Endothelial cell of umbilical vein (primary cell): ENCODE data around the gene UQCC2. TPM values are rescaled to one million over a fixed set of nuclear protein-coding genes. Genes with fewer than 3 reads are reported as not detected.

Experiments used
- BruUV-seq: library from RNA; stranded (reverse); fragments of 400-500 nt; replicated peaks from 2 replicates; lab custom pipeline; 2021; lab: Mats Ljungman, UMichigan
- CTCF ChIA-PET: fragments of 300-600, 350-600 bp; sonication (Branson Sonifier 250); formaldehyde crosslinking; loops from one replicate; lab custom pipeline; 2021; ENCODE audit warnings: antibody characterized with exemption, inconsistent platforms; lab: Charles Lee
- POLR2A ChIA-PET: fragments of 300-600, 350-600 bp; sonication (Branson Sonifier 250); formaldehyde crosslinking; loops from one replicate; lab custom pipeline; 2021; ENCODE audit warnings: antibody characterized with exemption, inconsistent platforms; lab: Charles Lee
- DNase-seq: peaks from one replicate; pipeline ENCODE4 v3.0.0-alpha.2; 2011; ENCODE audit warnings: low read depth, low spot score
- FAIRE-seq: peaks from 2 replicates; lab custom pipeline; 2011; peaks lifted over from hg19 to GRCh38; lab: Jason Lieb, UNC
- H2AFZ ChIP-seq: 2 replicates; pipeline ENCODE4 v1.6.0; 2012; ENCODE audit warnings: low read depth, low read length, control low read depth, inconsistent platforms
- H3K27ac ChIP-seq: 2 replicates; pipeline ENCODE4 v1.5.1; 2011; ENCODE audit warnings: low read depth, mild to moderate bottlenecking, control low read depth, low read length, moderate library complexity; ENCODE audit not compliant: insufficient read depth
- H3K27me3 ChIP-seq, 2 experiments: 2 replicates each; pipeline versions ENCODE4 v1.6.0 to v1.6.1; 2011; ENCODE audit warnings: low read length in 2 of 2, mixed read lengths in 1 of 2; ENCODE audit not compliant: control insufficient read depth in 2 of 2, insufficient read depth in 2 of 2
- H3K36me3 ChIP-seq, 2 experiments: 2 replicates in 1 of 2; 3 replicates in 1 of 2; pipeline ENCODE4 v1.5.1; 2011; ENCODE audit warnings: low read length in 2 of 2, mild to moderate bottlenecking in 1 of 2, moderate library complexity in 1 of 2; ENCODE audit not compliant: control insufficient read depth in 2 of 2, insufficient read depth in 2 of 2; ENCODE audit errors: extremely low read depth in 1 of 2
- H3K4me1 ChIP-seq: 3 replicates; pipeline ENCODE4 v1.5.1; 2011; ENCODE audit warnings: mild to moderate bottlenecking, low read length; ENCODE audit not compliant: control insufficient read depth, insufficient read depth; ENCODE audit errors: extremely low read depth
- H3K4me2 ChIP-seq: 2 replicates; pipeline ENCODE4 v1.6.1; 2011; ENCODE audit warnings: low read length, control low read depth, mixed read lengths; ENCODE audit not compliant: insufficient read depth
- H3K4me3 ChIP-seq, 3 experiments: fragments of 200-600 bp in 1 of 3; sonication (generic), shearing (Covaris generic) in 1 of 3; replicated peaks in 1 of 3; 2 replicates each; pipeline ENCODE4 v1.5.1; 2011 to 2016; ENCODE audit warnings: control low read depth in 3 of 3, low read length in 3 of 3, mild to moderate bottlenecking in 2 of 3, inconsistent platforms in 1 of 3, low read depth in 1 of 3, moderate library complexity in 1 of 3; ENCODE audit not compliant: insufficient read depth in 1 of 3
- H3K79me2 ChIP-seq: 2 replicates; pipeline ENCODE4 v1.6.0; 2012; ENCODE audit warnings: low read length, inconsistent platforms; ENCODE audit not compliant: control insufficient read depth, insufficient read depth
- H3K9ac ChIP-seq: replicated peaks from 2 replicates; pipeline ENCODE3; 2011; ENCODE audit warnings: low read length, control low read depth; ENCODE audit not compliant: insufficient read depth; ENCODE audit errors: extremely low read depth
- H3K9me1 ChIP-seq: replicated peaks from 3 replicates; pipeline ENCODE4 v1.6.0; 2011; ENCODE audit warnings: mild to moderate bottlenecking, low read length; ENCODE audit not compliant: control insufficient read depth, insufficient read depth; ENCODE audit errors: extremely low read depth
- H3K9me3 ChIP-seq: replicated peaks from 2 replicates; pipeline ENCODE4 v1.5.1; 2012; ENCODE audit warnings: low read length, inconsistent platforms; ENCODE audit not compliant: control insufficient read depth, insufficient read depth
- H4K20me1 ChIP-seq: replicated peaks from 2 replicates; pipeline ENCODE3; 2011; ENCODE audit warnings: mild to moderate bottlenecking, low read length; ENCODE audit not compliant: control insufficient read depth, insufficient read depth; ENCODE audit errors: extremely low read depth
- CTCF ChIP-seq, 2 donors: IDR thresholded peaks; 1 replicate in 1 of 2; 2 replicates in 1 of 2; pipeline ENCODE4 v1.5.1; 2011; ENCODE audit warnings: low read length in 2 of 2, mild to moderate bottlenecking in 2 of 2, moderate library complexity in 2 of 2, control low read depth in 1 of 2, inconsistent platforms in 1 of 2, low read depth in 1 of 2; ENCODE audit not compliant: insufficient read depth in 1 of 2; ENCODE audit errors: extremely low read depth in 1 of 2
- EZH2 ChIP-seq: IDR thresholded peaks from 2 replicates; pipeline ENCODE4 v1.6.1; 2012; ENCODE audit warnings: borderline replicate concordance, low read depth, mild to moderate bottlenecking, moderate library complexity, low read length, inconsistent platforms; ENCODE audit not compliant: severe bottlenecking
- FOS ChIP-seq: IDR thresholded peaks from 2 replicates; pipeline ENCODE4 v1.6.1; 2011; ENCODE audit warnings: mild to moderate bottlenecking, low read length, moderate library complexity, borderline replicate concordance; ENCODE audit not compliant: insufficient read depth
- GATA2 ChIP-seq: IDR thresholded peaks from 2 replicates; pipeline ENCODE4 v1.7.0; 2011; ENCODE audit warnings: low read depth, mild to moderate bottlenecking, moderate library complexity, mixed read lengths, low read length; ENCODE audit not compliant: insufficient read length, insufficient read depth
- JUN ChIP-seq: IDR thresholded peaks from 2 replicates; pipeline ENCODE4 v1.6.1; 2011; ENCODE audit warnings: borderline replicate concordance, low read depth; ENCODE audit not compliant: insufficient read length, insufficient read depth
- MAX ChIP-seq: IDR thresholded peaks from 2 replicates; pipeline ENCODE4 v1.6.1; 2011; ENCODE audit not compliant: insufficient read depth, insufficient read length
- MYC ChIP-seq: IDR thresholded peaks from one replicate; pipeline ENCODE4 v1.6.1; 2011; ENCODE audit warnings: mild to moderate bottlenecking, low read depth, low read length
- POLR2A ChIP-seq: IDR thresholded peaks from 2 replicates; pipeline ENCODE4 v1.6.1; 2012; ENCODE audit warnings: low read depth, mild to moderate bottlenecking, control low read depth, low read length
- POLR2AphosphoS5 ChIP-seq: IDR thresholded peaks from 2 replicates; pipeline ENCODE4 v1.6.1; 2012; ENCODE audit warnings: low read depth, mild to moderate bottlenecking, control low read depth, low read length, moderate library complexity; ENCODE audit not compliant: insufficient read depth
- dilution Hi-C: fragments of 300-500 bp; cut with MboI; formaldehyde crosslinking; loops from one replicate; pipeline ENCODE4 v1.15.0; 2019; ENCODE audit warnings: low sequenced_read_pairs; ENCODE audit not compliant: extremely low pct_ligation_motif_present
- intact Hi-C: fragments of 100-400 bp; cut with micrococcal nuclease; formaldehyde crosslinking; loops from one replicate; pipeline ENCODE4 v1.10.0; 2022
- polyA plus RNA-seq, 4 experiments: library from polyadenylated mRNA; depleted of rRNA in 3 of 4; stranded (reverse) in 3 of 4; unstranded in 1 of 4; fragments of >200 nt; gene quantifications; 2 replicates each; pipeline versions ENCODE4 v1.2.1 to v1.2.3, GENCODE V29; 2011 to 2012; ENCODE audit warnings: missing spikeins in 1 of 4
- total RNA-seq: library from RNA; stranded (reverse); gene quantifications from 2 replicates; pipeline ENCODE4 v1.2.3, GENCODE V29; 2021

UQCC2 gene
- total and polyA plus RNA-seq, 2 donors (not counting 3 experiments of a cell fraction or from before 2014, with no cell fraction given): 46.3 to 95.3 TPM

GRCh38 chr6:33683051-33683571, 28.4 kb downstream of the UQCC2 start:
- H3K27me3 ChIP-seq: no peaks in the 10 kb centered on the region
- FAIRE-seq (no peak), DNase-seq (no peak)
- intact Hi-C loops (no loop called here), dilution Hi-C loops (no loop called here)
- CTCF ChIA-PET: interaction anchor here (0.8 to 3.5 kb wide), 6 partner anchors 10 to 93 kb away, joined by 3 to 10 read pairs (median 5); no protein-coding TSS in a partner anchor
- H4K20me1 ChIP-seq: no peaks in the 10 kb centered on the region
- no peaks in the 10 kb centered on the region for H3K9me1 ChIP-seq
- no TSS peak for BruUV-seq
- no peaks in the 10 kb centered on the region for H3K79me2 ChIP-seq
- H3K9me3 ChIP-seq: no peaks in the 10 kb centered on the region
- no peak overlapping the region for H3K4me2 ChIP-seq
- H3K4me1 ChIP-seq: no peaks in the 10 kb centered on the region
- POLR2A ChIA-PET: no interaction called here
- no peak overlapping the region for H3K9ac ChIP-seq
- H2AFZ ChIP-seq: no peak overlapping the region
- H3K27ac ChIP-seq: no peak overlapping the region
- TF ChIP-seq FOS: no peak
- TF ChIP-seq EZH2: no peak
- no peak for TF ChIP-seq GATA2
- peaks cover 4 to 60% of the 10 kb centered on the region in 2 experiments for H3K36me3 ChIP-seq
- no peak overlapping the region for H3K4me3 ChIP-seq

GRCh38 chr6:33682341-33682740, 29.2 kb downstream of the UQCC2 start:
- no peaks in the 10 kb centered on the region for H4K20me1 ChIP-seq
- H3K27ac ChIP-seq: no peak overlapping the region
- H3K27me3 ChIP-seq: no peaks in the 10 kb centered on the region
- CTCF ChIA-PET: interaction anchor here (1.1 to 3.5 kb wide), 4 partner anchors 15 to 92 kb away, joined by 3 to 10 read pairs (median 7); no protein-coding TSS in a partner anchor
- H3K79me2 ChIP-seq: no peaks in the 10 kb centered on the region
- H3K9me1 ChIP-seq: no peaks in the 10 kb centered on the region
- H3K4me1 ChIP-seq: peaks cover 4% of the 10 kb centered on the region
- dilution Hi-C loops (no loop called here), intact Hi-C loops (no loop called here)
- no peaks in the 10 kb centered on the region for H3K9me3 ChIP-seq
- no peak overlapping the region for H2AFZ ChIP-seq
- no peak for TF ChIP-seq POLR2A
- TF ChIP-seq CTCF (IDR thresholded peaks at IDR 0.05; ENCODE audit: extremely low read depth in 1 of 2, insufficient read depth in 1 of 2, low read depth in 1 of 2, low read length in 2 of 2): no peak
- no peak for TF ChIP-seq POLR2AphosphoS5
- TF ChIP-seq GATA2: no peak
- TF ChIP-seq JUN: no peak
- TF ChIP-seq EZH2: no peak
- TF ChIP-seq MAX: no peak
- TF ChIP-seq MYC: no peak
- TF ChIP-seq FOS: no peak
- H3K4me2 ChIP-seq: no peak overlapping the region
- FAIRE-seq (no peak), DNase-seq (no peak)
- peaks cover 4 to 52% of the 10 kb centered on the region in 2 experiments for H3K36me3 ChIP-seq
- H3K9ac ChIP-seq: no peak overlapping the region
- POLR2A ChIA-PET: no interaction called here
- no peak overlapping the region for H3K4me3 ChIP-seq
- BruUV-seq: no TSS peak
